H9 (cell line): ENCODE results near the gene OSBPL10. TPM values are rescaled to one million over a fixed set of nuclear protein-coding genes. Genes with fewer than 3 reads are reported as not detected.

Source experiments
- DNase-seq: peaks from one replicate; pipeline ENCODE4 v3.0.0-alpha.2; 2017
- H2AFZ ChIP-seq: one replicate; pipeline ENCODE4 v1.6.1; 2013; ENCODE audit warnings: mild to moderate bottlenecking, low read length, control low read depth, moderate library complexity
- H2AK5ac ChIP-seq: 2 replicates; pipeline ENCODE4 v1.6.1; 2013; ENCODE audit warnings: low read length, control low read depth, mixed read lengths; ENCODE audit not compliant: insufficient read length
- H2BK120ac ChIP-seq: one replicate; pipeline ENCODE4 v1.6.1; 2013; ENCODE audit warnings: low read depth, mild to moderate bottlenecking, low read length, control low read depth, inconsistent platforms; ENCODE audit not compliant: poor library complexity, severe bottlenecking
- H2BK12ac ChIP-seq: 2 replicates; pipeline ENCODE4 v1.6.1; 2013; ENCODE audit warnings: low read length, control low read depth, mixed read lengths, low read depth; ENCODE audit not compliant: insufficient read length
- H2BK15ac ChIP-seq: 2 replicates; pipeline ENCODE4 v1.6.1; 2013; ENCODE audit warnings: low read depth, low read length, control low read depth
- H2BK20ac ChIP-seq: one replicate; pipeline ENCODE4 v1.6.1; 2013; ENCODE audit warnings: low read depth, mild to moderate bottlenecking, low read length, control low read depth, inconsistent platforms; ENCODE audit not compliant: poor library complexity, severe bottlenecking
- H2BK5ac ChIP-seq: 2 replicates; pipeline ENCODE4 v1.6.1; 2013; ENCODE audit warnings: low read length, control low read depth, mixed read lengths; ENCODE audit not compliant: insufficient read length
- H3K14ac ChIP-seq: 2 replicates; pipeline ENCODE4 v1.6.1; 2013; ENCODE audit warnings: low read length, control low read depth; ENCODE audit not compliant: insufficient read depth
- H3K18ac ChIP-seq: 2 replicates; pipeline ENCODE4 v1.6.1; 2013; ENCODE audit warnings: low read depth, mild to moderate bottlenecking, mixed read lengths, low read length, control low read depth; ENCODE audit not compliant: insufficient read length
- H3K23ac ChIP-seq: 2 replicates; pipeline ENCODE4 v1.6.1; 2013; ENCODE audit warnings: low read length, control low read depth, mixed read lengths, low read depth; ENCODE audit not compliant: insufficient read length
- H3K23me2 ChIP-seq: 2 replicates; pipeline ENCODE4 v1.6.1; 2013; ENCODE audit warnings: low read depth, mild to moderate bottlenecking, mixed read lengths, low read length, control low read depth; ENCODE audit not compliant: insufficient read length, poor library complexity, severe bottlenecking
- H3K27ac ChIP-seq: 2 replicates; pipeline ENCODE4 v1.5.1; 2013; ENCODE audit warnings: low read length, control low read depth, mixed read lengths, low read depth; ENCODE audit not compliant: insufficient read length
- H3K27me3 ChIP-seq: 2 replicates; pipeline ENCODE4 v1.6.1; 2013; ENCODE audit warnings: low read length, control low read depth, inconsistent platforms; ENCODE audit not compliant: insufficient read depth
- H3K4ac ChIP-seq: 2 replicates; pipeline ENCODE4 v1.6.1; 2013; ENCODE audit warnings: low read depth, mild to moderate bottlenecking, control low read depth, inconsistent platforms, low read length, moderate library complexity
- H3K4me1 ChIP-seq: 2 replicates; pipeline ENCODE4 v1.6.1; 2013; ENCODE audit warnings: low read length, control low read depth, inconsistent platforms; ENCODE audit not compliant: insufficient read depth
- H3K4me2 ChIP-seq: 2 replicates; pipeline ENCODE4 v1.6.1; 2013; ENCODE audit warnings: low read length, control low read depth, mixed read lengths; ENCODE audit not compliant: insufficient read length, insufficient read depth
- H3K56ac ChIP-seq: 2 replicates; pipeline ENCODE4 v1.6.1; 2013; ENCODE audit warnings: low read depth, mild to moderate bottlenecking, mixed read lengths, low read length, control low read depth; ENCODE audit not compliant: insufficient read length
- H3K79me1 ChIP-seq: 2 replicates; pipeline ENCODE4 v1.6.1; 2013; ENCODE audit warnings: low read depth, mild to moderate bottlenecking, moderate library complexity, low read length, control low read depth, inconsistent platforms; ENCODE audit not compliant: insufficient read depth, poor library complexity, severe bottlenecking
- H3K79me2 ChIP-seq: 2 replicates; pipeline ENCODE4 v1.6.1; 2013; ENCODE audit warnings: low read length, control low read depth, inconsistent platforms; ENCODE audit not compliant: insufficient read depth
- H3K9ac ChIP-seq: 2 replicates; pipeline ENCODE4 v1.6.1; 2013; ENCODE audit warnings: low read length, control low read depth, mixed read lengths; ENCODE audit not compliant: insufficient read length; ENCODE audit errors: extremely low read depth
- H3K9me3 ChIP-seq: one replicate; pipeline ENCODE4 v1.6.1; 2013; ENCODE audit warnings: low read depth, low read length, inconsistent platforms; ENCODE audit not compliant: control insufficient read depth
- H3T11ph ChIP-seq: one replicate; pipeline ENCODE4 v1.6.1; 2013; ENCODE audit warnings: mild to moderate bottlenecking, low read length, control low read depth, inconsistent platforms
- H4K20me1 ChIP-seq: one replicate; pipeline ENCODE4 v1.6.1; 2013; ENCODE audit not compliant: control insufficient read depth, insufficient read length, insufficient read depth
- H4K5ac ChIP-seq: 2 replicates; pipeline ENCODE4 v1.6.1; 2013; ENCODE audit warnings: low read depth, mild to moderate bottlenecking, mixed read lengths, low read length, control low read depth; ENCODE audit not compliant: insufficient read length
- H4K8ac ChIP-seq: replicated peaks from 2 replicates; pipeline ENCODE4 v1.6.1; 2013; ENCODE audit warnings: low read length, control low read depth, mixed read lengths, low read depth; ENCODE audit not compliant: insufficient read length
- H4K91ac ChIP-seq: 2 replicates; pipeline ENCODE4 v1.6.1; 2013; ENCODE audit warnings: low read depth, mild to moderate bottlenecking, moderate library complexity, mixed read lengths, low read length, control low read depth; ENCODE audit not compliant: insufficient read length
- H3K27ac Mint-ChIP-seq, 3 experiments: 2 replicates in 2 of 3; 3 replicates in 1 of 3; pipeline ENCODE4 v1.8.0; 2020 to 2021; ENCODE audit warnings: mixed read lengths in 3 of 3, mild to moderate bottlenecking in 1 of 3, moderate library complexity in 1 of 3
- H3K27me3 Mint-ChIP-seq: 2 replicates; pipeline ENCODE4 v1.8.0; 2021; ENCODE audit warnings: low read depth, mild to moderate bottlenecking, moderate library complexity, mixed read lengths
- H3K36me3 Mint-ChIP-seq, 3 experiments: 2 replicates in 2 of 3; 3 replicates in 1 of 3; pipeline ENCODE4 v1.8.0; 2020 to 2021; ENCODE audit warnings: low read depth in 3 of 3, mixed read lengths in 3 of 3; ENCODE audit not compliant: insufficient read depth in 1 of 3
- H3K4me1 Mint-ChIP-seq, 2 experiments: 2 replicates each; pipeline ENCODE4 v1.8.0; 2020; ENCODE audit warnings: mixed read lengths in 2 of 2
- H3K4me3 Mint-ChIP-seq, 2 experiments: 2 replicates in 1 of 2; 3 replicates in 1 of 2; pipeline ENCODE4 v1.8.0; 2020 to 2021; ENCODE audit warnings: mild to moderate bottlenecking in 2 of 2, mixed read lengths in 2 of 2, moderate library complexity in 1 of 2
- H3K9me3 Mint-ChIP-seq, 2 experiments: 2 replicates in 1 of 2; 3 replicates in 1 of 2; pipeline ENCODE4 v1.8.0; 2020; ENCODE audit warnings: mild to moderate bottlenecking in 2 of 2, mixed read lengths in 2 of 2, moderate library complexity in 1 of 2
- CTCF ChIP-seq: fragments of 200-600 bp; sonication (generic); conservative IDR thresholded peaks from 3 replicates; pipeline ENCODE4 v1.8.0; 2021; ENCODE audit warnings: antibody characterized with exemption, mild to moderate bottlenecking
- WGBS: extraction: QIAGEN DNeasy Blood & Tissue Kit; methylation state at CpG from one replicate; pipeline ENCODE4 v1.1.7; 2013; ENCODE audit warnings: missing lambda C conversion rate, low lambda C conversion rate, mixed read lengths; ENCODE audit not compliant: insufficient read length; ENCODE audit errors: extremely low coverage; 5-methylcytosine and 5-hydroxymethylcytosine counted together
- total RNA-seq: library from RNA; stranded (reverse); gene quantifications from 2 replicates; pipeline ENCODE4 v1.2.1, GENCODE V29; 2021

Gene OSBPL10
- total RNA-seq, 1 experiment from 2014 or later = 42.7 TPM

GRCh38 chr3:31937225-31937624 is 43.8 kb downstream of the OSBPL10 start:
- Histone ChIP-seq H3K4me2 (no peak overlapping the region), H3K18ac (no peak overlapping the region), H2BK120ac (no peak overlapping the region), H4K20me1 (no peaks in the 10 kb centered on the region), H3K9me3 (no peaks in the 10 kb centered on the region), H2BK5ac (no peak overlapping the region), H3K23me2 (no peaks in the 10 kb centered on the region), H3K14ac (no peak overlapping the region), H3K56ac (no peak overlapping the region), H4K91ac (no peak overlapping the region), H4K8ac (no peak overlapping the region), H3K79me2 (peaks cover 27% of the 10 kb centered on the region), H2AFZ (no peak overlapping the region), H3T11ph (no peak overlapping the region), H2AK5ac (no peak overlapping the region), H3K4ac (no peak overlapping the region), H4K5ac (no peak overlapping the region), H3K9ac (no peak overlapping the region), H3K27ac (no peak overlapping the region), H3K27me3 (no peaks in the 10 kb centered on the region), H2BK15ac (no peak overlapping the region), H3K23ac (no peak overlapping the region), H3K79me1 (peaks cover 7% of the 10 kb centered on the region), H3K4me1 (peaks cover 7% of the 10 kb centered on the region; the same call in 1 of the 2 replicates), H2BK12ac (no peak overlapping the region), H2BK20ac (no peak overlapping the region)
- Mint-ChIP-seq H3K9me3 (no peaks in the 10 kb centered on the region), H3K4me1 (peaks cover 38 to 40% of the 10 kb centered on the region in 2 experiments), H3K27ac (no peak overlapping the region), H3K36me3 (no peaks in the 10 kb centered on the region; a peak in 1 of 7 replicates), H3K27me3 (no peaks in the 10 kb centered on the region), H3K4me3 (no peak overlapping the region)
- no CpG with 5 or more reads among the region's 4 CpGs for WGBS
- TF ChIP-seq CTCF = no peak
- no peak for DNase-seq
